Loucy (cell line): ENCODE data around the gene FKBP14.

Experiments used
- EZH2phosphoT487 ChIP-seq: fragments of 200-600 bp; IDR thresholded peaks from 2 replicates; pipeline ENCODE4 v1.6.1; 2018; ENCODE audit warnings: antibody characterized with exemption, mild to moderate bottlenecking, moderate library complexity, borderline replicate concordance
- TF ChIP-seq, protein P1 (sequence below): fragments of 200-600 bp; sonication (generic); conservative IDR thresholded peaks from 2 replicates; pipeline ENCODE4 v1.5.1; 2014; ENCODE audit warnings: mild to moderate bottlenecking, antibody characterized with exemption, low read length

DNA sequence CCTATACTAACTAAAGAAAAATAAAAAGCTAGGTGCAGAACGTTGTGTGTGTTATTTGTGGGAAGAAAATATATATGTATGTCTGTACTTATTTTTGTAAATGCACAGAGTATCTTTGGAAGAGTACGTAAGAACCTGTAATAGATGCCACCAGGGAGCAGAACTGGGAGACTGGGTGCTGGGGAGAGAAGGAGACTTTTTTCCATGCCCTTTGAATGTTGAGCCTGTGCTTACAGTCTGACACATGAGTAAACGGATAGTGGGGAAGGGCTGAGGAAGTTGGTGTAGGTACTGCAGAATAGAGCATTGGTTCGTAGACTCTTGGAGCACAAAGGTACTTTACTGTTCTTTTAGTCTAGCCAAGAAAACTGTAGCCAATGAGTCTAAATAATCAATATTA, 35.6 kb downstream of the FKBP14 start:
- TF ChIP-seq, protein P1, sequence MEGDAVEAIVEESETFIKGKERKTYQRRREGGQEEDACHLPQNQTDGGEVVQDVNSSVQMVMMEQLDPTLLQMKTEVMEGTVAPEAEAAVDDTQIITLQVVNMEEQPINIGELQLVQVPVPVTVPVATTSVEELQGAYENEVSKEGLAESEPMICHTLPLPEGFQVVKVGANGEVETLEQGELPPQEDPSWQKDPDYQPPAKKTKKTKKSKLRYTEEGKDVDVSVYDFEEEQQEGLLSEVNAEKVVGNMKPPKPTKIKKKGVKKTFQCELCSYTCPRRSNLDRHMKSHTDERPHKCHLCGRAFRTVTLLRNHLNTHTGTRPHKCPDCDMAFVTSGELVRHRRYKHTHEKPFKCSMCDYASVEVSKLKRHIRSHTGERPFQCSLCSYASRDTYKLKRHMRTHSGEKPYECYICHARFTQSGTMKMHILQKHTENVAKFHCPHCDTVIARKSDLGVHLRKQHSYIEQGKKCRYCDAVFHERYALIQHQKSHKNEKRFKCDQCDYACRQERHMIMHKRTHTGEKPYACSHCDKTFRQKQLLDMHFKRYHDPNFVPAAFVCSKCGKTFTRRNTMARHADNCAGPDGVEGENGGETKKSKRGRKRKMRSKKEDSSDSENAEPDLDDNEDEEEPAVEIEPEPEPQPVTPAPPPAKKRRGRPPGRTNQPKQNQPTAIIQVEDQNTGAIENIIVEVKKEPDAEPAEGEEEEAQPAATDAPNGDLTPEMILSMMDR, result no peak
- no peak for TF ChIP-seq EZH2phosphoT487
